CD4-positive, alpha-beta T cell treated with Interleukin-4 for 1 hour (primary cell): ENCODE results near the gene GRB10.
A peak's percentile ranks its signal among the peaks of the same experiment; 100 is the strongest.

Experiments used
- DNase-seq, 2 donors: peaks; one replicate each; pipeline ENCODE4 v3.0.0-alpha.2; 2020 to 2022

The GRB10 gene

DNA sequence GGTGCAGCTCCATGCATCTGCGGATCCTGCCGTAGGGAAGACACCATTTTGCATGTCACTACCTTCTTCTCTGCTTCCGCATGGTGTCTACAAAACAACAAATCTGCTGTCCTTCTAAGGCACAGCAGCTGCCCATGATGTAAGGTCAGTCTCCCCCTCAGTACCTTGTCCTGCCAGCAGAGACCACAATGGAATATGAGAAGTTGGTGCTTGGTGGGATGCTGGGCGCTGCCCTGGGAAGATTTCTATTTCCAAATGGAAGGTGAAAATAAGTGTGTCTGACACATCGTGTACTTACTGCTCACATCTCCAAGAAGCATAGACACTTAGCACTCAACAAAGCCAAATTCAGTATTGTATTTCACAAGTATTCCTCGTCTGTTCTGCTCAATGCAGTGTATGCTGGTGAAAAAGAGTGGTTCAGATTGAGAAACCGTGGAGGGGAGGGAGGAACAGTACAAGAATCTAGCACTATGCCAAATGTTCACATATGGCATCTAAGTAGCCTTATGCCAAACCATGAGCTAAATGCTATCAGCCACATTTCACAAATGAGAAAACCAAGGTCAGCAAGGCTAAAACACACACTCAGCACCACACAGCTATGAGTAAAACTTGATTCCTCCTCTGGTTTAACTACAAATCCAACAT lies 95.0 kb downstream of the GRB10 start:
- no peak for DNase-seq

DNA sequence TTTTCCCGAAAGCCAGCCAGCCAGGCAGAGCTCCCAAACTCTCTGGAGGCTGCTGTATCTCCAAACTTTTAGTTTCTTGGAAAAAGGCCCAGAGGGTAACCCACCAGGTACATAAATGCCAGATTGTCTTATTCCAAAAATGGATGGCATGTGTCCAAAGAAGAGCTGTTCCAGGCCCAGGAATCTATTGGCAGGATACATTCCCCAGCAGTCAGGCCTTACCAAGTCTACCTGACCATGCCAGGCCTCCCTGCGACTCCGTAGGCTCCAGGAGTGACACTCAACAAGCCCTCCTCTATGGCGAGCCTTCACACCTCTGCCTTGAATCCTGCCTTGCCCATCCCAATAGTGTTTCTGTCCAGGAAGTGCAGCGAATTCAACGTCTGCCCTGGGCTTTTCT lies 95.6 kb downstream of the GRB10 start:
- no peak for DNase-seq

DNA sequence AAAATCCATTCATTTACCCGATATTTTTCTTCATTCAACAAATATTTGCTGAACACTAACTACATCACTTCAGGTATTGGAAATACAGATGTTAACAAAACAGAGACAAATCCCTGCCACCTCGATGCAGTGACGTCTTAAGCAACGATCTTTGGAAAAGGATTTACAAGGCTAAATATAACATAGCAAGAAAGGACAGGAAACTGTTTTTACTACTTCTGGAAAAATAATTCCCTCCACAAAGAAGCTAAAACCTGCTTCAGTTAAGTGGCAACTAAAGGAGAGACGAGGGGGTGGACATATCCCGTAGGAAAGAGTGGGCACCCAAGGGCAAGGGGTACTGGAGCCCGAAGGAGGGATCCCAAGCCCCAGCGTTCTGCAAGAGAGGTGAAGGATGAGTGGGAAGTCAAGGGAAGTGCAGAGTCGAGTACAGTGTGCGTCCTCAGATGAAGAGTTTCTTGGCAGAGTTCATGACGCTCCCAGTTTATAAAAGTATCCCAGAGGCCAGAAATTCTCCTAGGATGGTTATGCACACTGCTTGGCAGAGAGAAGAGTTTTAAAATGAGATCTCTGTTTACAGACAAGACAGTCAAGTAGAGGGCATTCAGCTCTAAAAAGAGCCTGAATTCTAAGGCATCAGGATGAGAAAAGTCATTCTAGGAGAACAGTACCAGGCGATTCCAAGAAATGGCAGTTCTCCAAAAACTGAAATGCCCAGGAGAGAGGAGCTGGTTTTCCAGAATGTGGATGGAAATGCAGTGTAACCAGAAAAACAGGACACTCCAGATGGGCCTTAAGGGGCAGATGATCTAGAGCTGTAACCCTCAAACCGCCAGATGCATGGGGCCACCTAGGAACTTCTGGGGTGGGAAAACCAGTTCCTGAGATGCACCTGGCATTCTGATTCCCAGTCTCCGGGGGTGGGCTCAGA lies 97.3 kb downstream of the GRB10 start:
- no peak for DNase-seq

DNA sequence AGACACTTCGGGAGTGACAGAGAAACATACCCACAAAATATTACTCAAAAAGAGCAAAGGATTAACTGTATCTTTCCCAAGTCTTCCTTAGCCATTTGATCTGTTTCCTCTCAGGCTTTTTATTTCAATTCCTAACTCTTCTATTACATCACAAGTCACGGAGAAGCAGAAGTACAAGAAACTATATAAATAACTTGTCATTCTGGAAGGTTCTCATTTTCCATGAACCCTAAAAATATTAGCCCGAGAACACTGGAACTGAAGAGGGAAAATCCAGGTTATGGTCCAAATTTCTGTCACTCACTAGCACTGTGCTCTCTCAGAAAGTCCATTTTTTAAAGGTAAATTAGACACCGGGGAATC lies 98.0 kb downstream of the GRB10 start:
- DNase-seq = no peak

DNA sequence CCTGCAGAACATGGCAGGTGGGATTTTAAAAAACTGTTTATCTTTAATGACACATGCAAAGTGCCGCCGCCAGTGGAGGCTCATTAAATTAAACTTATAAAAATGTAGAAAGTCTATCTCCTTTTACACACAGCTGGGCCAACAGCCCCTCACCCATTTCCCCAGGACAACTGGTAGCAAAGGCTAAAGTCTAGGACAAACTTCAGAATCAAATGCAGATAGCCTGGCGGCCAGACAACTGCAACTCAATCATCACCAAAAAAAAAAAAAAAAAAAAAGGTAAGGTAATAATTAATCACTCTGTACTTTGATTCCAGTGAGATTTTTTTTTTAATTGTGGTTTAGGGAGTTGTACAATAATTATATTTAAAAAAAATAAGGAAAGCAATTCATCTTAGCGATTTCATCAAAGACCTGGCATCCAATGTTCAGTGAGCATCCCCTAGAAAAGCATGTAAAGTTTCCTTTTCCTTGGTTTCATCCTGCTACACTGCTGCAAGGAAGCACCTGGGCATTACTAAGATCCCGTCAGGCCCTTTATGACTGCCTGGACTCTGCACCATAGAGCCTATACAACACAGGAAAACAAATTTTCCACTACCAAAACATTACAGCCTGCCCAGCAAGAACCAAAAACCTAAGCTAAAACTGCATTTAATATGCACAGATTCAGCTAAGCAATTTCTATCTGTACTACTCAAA lies 98.5 kb downstream of the GRB10 start:
- DNase-seq = no peak

DNA sequence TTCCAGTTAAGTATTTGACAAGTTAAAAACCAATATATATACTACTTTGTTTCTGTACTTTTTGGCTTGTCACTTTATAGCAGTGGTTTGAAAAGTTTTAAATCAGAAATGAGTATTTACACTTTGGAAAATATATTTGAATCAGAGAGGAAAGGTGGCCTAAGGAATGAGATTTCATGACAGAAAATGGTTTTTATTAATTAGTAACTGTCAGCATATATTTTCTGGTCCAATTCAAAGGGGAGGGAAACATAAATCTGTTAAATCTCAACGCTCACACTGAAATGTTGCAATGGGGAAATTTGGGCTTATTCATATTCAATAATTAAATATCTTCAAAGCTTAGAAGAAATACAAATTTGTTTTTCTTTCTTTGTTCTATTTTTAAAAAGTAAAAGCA lies 100.1 kb downstream of the GRB10 start:
- DNase-seq = no peak

DNA sequence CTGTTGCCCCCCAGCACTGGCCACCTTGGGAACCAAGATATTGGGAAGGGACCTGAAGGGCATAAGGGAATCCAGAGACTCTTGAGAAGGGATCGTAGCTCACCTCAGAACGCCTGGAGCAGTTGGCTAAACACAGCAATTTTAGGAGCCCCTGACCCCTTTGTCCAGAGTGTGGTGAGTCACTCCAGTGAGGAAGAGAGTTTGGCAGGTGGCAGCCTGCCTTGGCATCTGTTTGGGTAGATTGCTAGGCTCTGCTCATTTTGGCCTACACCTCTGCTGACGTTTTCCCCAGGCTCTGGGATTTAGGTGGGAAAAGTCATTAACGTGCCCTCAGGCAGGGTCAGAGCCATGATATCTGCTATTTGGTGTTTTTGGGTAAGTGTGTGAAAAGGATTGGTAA lies 100.6 kb downstream of the GRB10 start:
- DNase-seq = no peak

DNA sequence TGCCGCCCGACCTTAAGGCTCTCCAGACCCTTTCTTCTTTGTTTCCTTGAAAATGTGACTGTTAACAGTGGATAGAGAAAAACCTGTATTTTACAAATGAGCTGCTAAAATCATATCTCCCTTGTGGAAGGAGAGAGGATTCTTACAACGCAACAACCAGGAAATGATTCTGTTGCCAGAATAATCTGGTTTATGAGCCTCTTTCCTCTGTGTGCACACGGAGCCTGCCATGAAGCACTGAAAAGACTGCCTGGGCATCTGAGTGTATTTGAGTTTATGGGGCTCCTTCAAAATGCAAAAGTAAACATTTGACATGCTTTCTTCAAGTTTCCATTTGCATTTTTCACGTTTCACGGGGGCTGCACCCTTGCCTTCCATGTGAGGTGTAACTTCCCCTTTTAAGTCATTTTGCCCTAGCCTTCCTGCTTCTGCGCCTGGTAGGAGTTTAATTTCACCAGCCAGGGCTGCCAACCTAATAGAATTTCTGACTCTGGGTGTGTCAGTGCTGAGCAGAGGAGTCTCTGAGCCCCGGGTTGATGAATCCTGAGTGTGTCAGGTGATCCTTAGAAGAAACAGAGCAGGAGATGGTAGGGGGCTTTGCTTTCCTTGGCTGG lies 101.2 kb downstream of the GRB10 start:
- no peak for DNase-seq

DNA sequence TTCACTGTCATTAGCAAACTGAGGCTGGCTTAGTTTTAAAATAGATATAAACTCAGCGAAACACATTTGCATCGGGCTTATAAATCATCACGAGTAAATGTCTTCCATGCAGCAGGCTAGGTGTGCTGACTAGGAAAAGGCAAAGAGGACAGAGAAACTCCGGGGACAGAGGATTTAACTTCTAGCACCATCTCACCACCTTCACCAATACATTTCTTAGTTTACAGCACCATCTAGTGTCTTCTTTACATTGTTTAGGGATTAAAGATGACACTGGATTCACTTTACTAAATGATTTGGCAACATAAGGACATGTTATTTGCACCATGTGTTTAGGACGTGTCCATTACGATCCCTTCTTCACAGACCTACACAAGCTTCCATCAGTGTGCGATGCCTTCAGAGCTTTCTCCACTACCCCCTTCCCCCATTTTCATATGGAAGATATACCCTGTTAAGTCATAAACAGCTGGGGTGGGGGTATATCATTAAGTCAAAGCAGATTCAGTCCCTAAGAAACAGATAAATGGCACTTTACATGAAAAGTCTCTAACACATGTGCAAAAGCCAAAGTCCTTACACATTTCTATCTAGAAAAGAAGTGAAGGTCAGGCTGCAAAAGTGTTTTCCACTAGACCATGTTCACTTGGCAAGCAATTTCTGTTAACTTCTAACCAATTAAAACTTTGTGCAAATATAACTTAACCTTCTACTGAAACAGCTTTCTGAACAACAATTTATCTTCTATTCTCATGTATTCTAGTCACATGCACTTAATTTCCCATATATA lies 103.3 kb downstream of the GRB10 start:
- peak in 1 of 2 donors; percentile 73 for DNase-seq

DNA sequence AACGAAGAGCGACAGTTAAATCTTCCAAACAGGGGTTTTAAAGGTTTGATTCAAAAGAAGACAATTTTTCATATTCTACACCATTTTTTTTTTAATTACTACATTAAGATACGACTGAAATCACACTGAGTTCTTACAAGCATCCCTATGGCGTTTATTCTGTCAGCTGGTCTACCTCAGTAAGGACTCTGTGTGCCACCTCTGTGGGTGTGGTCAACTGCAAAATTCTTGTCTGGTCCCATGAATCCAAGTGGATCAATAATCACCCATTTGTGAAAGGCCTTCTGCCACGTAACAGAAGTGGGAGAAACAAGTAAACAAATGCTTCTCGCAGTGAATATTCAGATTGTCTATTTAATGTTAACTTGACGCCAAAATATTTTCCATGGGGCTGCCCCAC lies 104.1 kb downstream of the GRB10 start:
- no peak for DNase-seq

DNA sequence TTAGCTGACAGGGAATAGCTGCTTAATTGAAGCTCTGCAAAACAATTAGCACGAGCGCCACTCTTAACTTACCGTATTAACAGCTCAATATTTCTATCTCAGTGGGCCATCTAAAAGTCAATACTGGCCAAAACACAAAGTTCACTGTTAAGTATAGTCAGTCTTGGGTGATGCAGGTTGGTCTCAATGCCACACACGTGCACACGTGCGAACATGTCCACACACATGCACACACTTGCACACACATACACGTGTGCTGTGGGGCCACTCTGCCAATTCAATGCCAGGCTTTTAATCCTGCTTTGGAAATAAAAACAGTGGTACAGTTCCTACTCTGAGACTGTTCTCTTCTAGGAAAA lies 105.1 kb downstream of the GRB10 start:
- DNase-seq = no peak

DNA sequence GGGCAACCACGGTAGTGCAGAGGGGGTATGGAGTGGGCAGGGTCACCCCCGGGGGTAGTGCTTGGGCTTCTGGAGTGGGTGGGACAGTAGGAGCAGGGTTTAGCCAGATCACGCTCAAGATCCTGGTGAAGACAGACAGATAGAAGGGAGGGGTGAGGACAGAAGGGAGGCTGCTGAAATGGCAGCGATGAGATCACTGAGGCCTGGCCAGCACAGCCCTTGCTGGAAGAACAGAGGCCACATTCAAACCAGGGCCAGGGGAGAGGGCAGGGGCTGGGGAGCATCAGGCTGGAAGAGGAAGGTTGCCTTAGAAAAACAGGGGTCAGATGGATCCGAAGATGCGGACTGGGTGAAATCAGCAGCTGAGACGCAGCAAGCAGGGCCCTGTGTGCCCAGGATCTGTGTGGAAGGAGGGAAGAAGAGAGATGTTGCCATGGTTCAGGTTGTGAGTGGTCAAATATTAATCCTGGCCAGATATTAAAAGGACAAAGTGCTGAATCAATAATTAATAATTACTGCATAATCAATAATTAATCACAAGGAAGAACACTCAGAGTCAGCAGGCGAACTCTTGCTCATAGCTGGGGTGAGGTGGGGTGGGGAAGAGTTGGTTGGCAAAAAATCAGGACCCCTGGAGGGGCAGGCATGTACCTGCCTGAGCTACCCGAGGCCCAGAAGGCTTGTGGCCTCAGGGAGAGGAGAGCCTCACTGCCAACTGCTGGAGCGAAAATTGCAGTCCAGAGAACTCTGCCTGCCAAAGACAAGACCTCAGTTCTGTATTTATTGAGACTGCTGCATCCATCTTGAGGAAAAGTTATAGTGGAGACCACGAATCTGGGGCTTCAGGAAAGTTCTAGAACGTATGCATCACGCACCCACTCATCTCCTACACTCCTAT lies 105.7 kb downstream of the GRB10 start:
- DNase-seq = no peak

DNA sequence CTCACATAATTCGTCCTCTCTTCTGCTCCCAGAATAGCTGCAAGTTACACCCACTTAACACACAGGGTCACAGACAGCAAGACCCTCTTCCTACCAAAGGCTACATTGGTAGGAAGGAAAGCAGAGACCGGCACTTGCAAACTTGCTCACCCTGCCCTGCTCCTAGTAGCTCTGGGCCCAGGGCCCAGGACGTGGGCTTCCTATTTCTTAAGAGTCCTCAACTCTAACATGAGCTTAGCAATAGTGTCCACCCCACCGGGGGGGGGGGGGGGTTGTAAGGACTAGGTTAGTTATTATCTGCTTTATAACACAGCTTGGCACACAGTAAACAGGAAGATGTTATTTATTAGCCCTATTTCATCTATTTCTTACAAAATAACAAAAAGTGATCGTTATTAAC lies 106.6 kb downstream of the GRB10 start:
- no peak for DNase-seq

DNA sequence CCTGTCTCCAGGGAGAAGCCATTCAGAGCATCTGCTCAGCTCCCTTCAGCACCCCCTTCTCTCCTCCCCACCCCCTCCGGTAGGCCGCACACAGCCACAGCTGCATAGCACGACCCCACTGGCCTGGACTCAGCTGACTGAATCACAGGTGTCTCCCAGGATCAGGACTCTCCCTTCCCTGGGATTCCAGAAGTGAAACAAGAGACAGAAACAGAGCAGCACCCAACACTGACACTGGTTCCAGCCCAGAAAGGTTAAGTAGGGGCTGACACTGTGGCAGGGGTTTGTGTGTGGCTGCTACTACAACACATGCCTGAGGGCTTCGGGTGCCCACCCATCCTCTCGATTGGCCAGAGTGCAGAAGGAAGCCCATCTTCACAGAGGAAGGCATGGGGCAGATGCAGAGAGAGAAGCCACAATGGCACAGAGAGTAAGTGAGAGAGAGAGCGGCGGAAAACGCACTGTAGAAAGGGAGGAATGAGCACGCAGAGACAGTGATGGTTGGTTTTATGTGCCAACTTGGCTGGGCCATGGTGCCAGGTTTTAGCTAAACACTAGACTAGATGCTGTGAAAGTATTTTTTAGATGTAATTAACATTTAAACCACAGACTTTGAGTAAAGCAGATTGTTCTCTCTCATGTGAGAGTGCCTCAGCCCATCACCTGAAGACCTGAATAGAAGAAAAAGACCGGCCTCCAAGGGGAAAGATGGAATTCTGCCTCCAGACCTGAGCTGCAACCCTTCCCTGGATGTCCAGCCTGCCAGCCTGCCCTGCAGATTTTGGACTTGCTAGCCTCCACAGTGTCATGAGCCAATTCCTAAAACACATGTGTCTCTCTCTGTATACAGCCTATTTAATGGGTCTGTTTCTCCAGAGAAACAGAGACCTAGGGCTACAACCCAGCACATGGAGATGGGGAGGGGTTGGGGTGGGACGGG lies 107.5 kb downstream of the GRB10 start:
- no peak for DNase-seq

DNA sequence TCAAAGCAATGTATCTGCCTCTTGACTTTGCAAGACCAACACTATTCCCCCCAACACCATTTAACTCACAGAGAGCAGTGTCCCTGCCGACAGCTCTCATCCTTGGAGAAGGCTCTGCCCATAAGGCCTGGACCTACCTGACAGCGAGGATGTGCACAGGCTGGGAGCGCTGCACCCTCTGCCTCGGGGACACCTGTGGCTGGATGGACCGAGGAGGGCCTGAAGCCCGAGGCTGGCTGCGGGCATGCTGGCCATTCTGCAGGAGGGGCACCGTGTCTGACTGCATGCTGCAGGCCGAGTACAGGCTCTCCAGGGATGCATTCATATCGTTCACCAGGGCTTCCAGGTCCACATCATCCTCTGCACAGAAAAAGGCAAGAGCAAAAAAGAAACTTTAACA lies 108.4 kb downstream of the GRB10 start:
- DNase-seq = no peak

DNA sequence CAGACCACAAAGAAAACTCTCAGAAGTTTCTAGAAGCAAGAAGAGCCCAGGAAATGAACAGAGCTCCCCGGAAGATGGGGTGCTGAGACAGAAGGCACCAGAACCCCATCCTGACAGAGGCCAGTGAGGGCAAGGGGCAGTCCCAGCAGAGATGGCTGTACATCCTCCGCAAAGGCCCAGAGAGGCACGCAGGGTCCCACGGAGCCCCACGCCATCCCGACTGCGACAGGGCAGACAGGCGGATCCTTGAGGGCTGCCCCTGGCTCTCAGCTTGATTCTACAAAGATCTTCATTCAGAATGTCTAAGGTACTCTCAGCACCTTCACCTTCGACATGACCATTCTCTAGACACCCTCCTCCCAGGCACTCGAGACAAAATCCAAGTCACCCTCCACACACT lies 109.6 kb downstream of the GRB10 start:
- no peak for DNase-seq

DNA sequence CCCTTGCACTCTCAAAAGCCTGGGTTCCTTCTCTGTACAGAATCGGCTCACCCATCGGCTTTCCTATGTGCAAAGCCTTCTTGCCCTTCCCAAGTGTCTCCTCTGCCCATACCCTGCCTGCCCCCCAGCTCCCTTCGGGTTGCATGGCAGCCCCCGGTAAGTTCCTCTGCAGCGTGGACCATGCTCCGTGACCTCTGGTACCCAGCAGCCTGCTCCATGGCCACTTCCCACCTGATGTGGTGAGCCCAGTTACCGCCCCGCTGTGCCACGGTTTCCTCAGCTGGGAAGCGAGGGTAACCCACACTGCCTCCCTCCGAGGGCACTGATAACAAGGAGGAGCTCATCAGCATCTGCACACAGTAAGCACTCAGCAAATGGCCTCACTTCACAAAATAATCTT lies 110.7 kb downstream of the GRB10 start:
- DNase-seq = no peak

DNA sequence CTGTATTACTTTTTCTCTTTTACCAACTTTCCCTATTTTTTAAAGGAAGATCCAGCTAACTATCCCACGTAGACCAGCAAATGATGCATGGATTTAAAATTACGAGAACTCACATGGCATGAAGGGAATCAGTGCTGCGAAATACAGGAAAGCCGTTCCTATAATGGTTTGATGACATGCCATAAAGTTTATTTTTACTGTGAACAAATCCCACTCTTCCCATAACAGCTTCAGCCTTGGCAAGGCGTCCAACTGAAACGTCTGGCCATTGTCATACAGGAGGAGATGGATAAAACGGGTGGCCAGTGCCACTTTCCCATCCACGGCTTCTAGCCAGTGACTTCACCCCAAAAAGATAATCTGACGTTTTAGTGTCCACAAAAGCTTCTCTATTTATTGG lies 111.3 kb downstream of the GRB10 start:
- no peak for DNase-seq

DNA sequence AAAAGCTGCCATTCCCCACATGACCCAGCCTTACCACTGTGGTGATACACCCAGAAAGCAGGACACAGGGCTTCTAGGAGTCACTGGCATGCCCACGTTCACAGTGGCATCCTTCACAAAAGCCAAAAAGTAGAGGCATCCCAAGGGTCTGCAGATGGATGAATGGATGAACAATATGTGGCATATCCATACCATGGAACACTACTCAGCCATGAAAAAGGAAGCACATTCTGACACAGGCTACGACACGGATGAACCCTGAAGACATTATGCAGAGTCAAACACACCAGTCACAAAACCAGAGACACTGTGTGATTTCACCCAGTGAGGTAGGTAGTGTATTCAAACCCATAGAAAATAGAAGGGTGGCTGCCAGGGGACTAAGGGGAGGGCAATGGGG lies 112.8 kb downstream of the GRB10 start:
- no peak for DNase-seq

DNA sequence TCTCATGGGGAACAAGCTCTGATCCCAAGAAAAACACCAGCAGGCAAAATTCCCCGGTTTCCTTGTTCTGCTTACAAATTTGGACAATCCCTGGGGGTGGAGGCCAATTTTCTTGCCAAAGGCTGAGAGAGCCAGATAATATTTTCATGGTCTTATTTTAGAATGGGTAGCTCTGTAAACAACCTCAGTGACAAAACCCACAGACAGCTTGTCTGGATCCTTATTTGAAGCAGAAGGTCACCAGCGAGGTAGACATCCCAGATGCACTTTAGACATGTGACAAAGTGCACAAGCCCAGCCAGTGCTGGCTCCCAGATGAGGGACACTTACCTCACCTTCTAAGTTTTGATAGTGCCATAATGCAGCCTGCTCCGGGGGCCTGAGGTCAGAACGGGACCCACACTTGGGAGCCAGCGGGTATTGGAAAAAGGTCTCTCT lies 114.9 kb downstream of the GRB10 start:
- no peak for DNase-seq
